GM19395 (cell line): ENCODE measurements around the gene TNNI2.
"Not testable (repeated sequence)": the region's sequence is repeated elsewhere in the genome, so short reads cannot be mapped to it uniquely, and the experiment has no call there.

Source experiments
- ATAC-seq: cut with Tn5 transposase; IDR thresholded peaks from one replicate; pipeline ENCODE4 v1.9.1; 2021; ENCODE audit warnings: mild to moderate bottlenecking, moderate library complexity; ENCODE audit not compliant: unreplicated experiment

Gene TNNI2

DNA sequence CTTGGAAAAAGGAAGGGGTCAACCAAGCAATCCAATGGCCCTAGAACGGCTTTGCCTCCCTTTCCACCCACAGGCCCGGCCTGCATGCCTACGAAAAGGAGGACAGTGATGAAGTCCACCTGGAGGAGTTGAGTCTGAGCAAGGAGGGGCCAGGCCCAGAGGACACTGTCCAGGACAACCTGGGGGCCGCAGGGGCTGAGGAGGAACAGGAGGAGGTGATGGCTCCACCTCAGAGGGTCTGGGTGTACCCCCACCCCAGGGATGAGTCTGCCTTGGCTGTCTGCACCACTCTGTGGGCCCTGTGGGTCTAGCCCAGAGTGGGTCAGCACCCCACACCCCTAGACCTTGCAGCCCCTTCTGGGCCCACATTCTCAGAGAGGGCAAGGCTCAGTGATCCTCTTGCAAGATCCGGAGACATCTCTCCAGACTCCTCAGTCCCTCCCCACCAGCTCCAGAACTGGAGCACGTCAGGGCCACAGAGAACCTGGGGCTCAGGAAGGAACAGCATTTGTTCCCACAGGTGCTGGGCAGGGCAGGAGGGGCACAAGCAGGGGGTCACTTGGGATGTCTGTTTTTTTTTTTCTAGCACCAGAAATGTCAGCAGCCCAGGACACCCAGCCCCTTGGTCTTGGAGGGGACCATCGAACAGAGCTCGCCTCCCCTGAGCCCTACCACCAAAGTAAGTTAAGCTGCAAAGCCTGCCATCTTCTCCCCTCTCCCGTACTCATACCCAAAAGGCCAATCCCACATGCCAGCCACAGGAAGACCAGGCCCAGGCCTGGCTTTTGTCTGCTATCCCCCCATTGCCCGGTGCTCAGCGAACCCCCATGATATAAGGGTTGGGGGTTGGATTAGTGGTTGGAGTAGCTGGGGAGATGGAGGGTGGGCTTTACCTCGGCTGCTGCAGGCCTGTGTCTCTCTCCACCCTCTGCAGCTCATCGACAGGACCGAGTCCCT lies 44.8 kb downstream of the TNNI2 start:
- no peak for ATAC-seq

DNA sequence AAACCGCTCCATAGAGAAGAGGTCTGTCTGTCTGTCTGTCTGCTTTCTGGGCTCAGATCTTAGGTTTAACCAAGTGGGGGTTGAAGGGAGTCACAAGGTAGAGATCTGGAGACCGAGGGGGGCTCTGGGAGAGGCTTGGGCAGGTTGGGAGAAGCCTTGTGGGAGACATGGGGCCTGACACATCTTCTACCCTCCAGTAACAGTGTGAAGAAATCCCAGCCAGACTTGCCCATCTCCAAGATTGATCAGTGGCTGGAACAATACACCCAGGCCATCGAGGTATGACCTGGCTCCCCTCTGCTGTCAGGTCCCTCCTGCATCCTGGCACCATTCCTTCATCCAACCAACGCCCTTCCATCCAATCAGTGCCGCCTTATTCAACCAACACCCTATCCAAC lies 45.5 kb downstream of the TNNI2 start:
- ATAC-seq, result no peak

DNA sequence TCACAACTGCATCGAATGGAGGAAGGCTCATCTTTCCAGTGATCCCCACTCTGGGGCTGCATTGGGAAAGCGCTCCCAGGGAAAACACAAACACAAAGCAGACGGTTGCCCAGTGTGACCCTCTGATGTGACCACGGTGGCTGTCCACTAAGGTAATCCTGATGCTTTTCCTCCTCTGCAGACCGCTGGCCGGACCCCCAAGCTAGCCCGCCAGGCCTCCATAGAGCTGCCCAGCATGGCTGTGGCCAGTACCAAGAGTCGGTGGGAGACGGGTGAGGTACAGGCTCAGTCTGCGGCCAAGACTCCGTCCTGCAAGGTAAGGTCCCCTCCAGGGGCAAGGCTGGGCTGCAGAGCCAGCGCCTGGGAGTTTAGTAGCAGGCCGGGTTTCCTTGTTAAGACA lies 47.8 kb downstream of the TNNI2 start:
- ATAC-seq, result not testable (repeated sequence)

- no peak for ATAC-seq
Observed at GRCh38 chr11:1887451-1888346, 48.9 kb downstream of the TNNI2 start.

- no peak for ATAC-seq
Observed at GRCh38 chr11:1888347-1888753, 49.6 kb downstream of the TNNI2 start.

GRCh38 chr11:1888811-1889210 lies 50.0 kb downstream of the TNNI2 start:
- no peak for ATAC-seq

DNA sequence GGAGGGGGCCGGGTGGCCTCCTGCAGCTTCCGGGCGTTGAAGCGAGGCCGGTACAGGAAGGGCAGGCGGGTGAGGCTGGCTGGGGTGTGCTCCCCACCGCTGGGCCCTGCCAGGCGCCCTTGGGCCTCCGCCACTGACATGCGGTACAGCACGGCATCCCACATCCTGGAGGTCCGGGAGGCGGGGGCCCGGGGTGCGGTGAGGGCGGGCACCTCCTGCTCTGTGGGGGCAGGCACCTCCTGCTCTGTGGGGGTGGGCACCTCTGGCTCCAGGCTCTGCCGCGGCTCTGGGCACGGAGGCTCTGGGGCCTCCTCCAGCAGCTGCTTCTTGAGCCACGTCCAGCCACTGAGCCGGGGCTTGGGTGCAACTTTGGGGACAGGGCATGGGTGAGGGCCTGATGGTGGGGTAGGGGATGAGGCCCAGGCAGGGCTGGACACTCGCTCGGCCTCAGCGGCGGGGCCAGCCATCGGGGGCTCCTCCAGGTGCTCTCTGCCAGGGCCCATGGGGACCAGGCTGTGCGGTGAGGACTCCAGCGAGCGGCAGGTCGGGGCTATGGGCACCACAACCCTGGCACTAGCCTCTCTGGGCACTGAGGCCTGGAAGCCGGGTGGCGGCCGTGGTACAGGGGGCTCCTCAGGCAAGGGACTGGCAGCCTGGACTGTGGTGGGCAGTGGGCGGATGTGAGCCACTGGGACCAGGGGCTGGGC lies 50.6 kb downstream of the TNNI2 start:
- no peak for ATAC-seq

GRCh38 chr11:1889941-1890855 lies 51.4 kb downstream of the TNNI2 start:
- ATAC-seq, result no peak
